Hepatocyte (in vitro differentiated cells): ENCODE data around the gene GAA.

ENCODE experiments used
- CTCF ChIP-seq: fragments of 200-600 bp; sonication (generic); IDR thresholded peaks from 2 replicates; pipeline ENCODE4 v1.5.1; 2016; ENCODE audit warnings: antibody characterized with exemption, mild to moderate bottlenecking; ENCODE audit not compliant: poor library complexity
- EZH2 ChIP-seq: fragments of 200-600 bp; sonication (generic); IDR thresholded peaks from 2 replicates; pipeline ENCODE4 v1.6.1; 2016; ENCODE audit warnings: antibody characterized with exemption, mild to moderate bottlenecking, borderline replicate concordance

- no peak for TF ChIP-seq EZH2
- no peak for TF ChIP-seq CTCF
Measured at GRCh38 chr17:80117491-80118401, 16.4 kb downstream of the GAA start.
